ENCODE measurements around the gene NXPH1.

The NXPH1 gene

GRCh38 chr7:8638076-8638475, 204.7 kb downstream of the NXPH1 start:
- ATAC-seq (ENCODE audit: low read depth) (peak; percentile 31; the same call in 2 of the 3 replicates), DNase-seq (ENCODE audit: low spot score) (no peak)
- no peaks in the 10 kb centered on the region for H3K4me1 ChIP-seq (ENCODE audit: insufficient read depth, poor library complexity, severe bottlenecking)
- H3K27me3 ChIP-seq (ENCODE audit: insufficient read depth, poor library complexity, severe bottlenecking): peaks cover 3% of the 10 kb centered on the region
- no peaks in the 10 kb centered on the region for H3K9me3 ChIP-seq (ENCODE audit: severe bottlenecking)
- H3K4me3 ChIP-seq (ENCODE audit: severe bottlenecking): no peak overlapping the region
- no peak overlapping the region for H3K27ac ChIP-seq (ENCODE audit: poor library complexity, severe bottlenecking)
- TF ChIP-seq, protein P1, sequence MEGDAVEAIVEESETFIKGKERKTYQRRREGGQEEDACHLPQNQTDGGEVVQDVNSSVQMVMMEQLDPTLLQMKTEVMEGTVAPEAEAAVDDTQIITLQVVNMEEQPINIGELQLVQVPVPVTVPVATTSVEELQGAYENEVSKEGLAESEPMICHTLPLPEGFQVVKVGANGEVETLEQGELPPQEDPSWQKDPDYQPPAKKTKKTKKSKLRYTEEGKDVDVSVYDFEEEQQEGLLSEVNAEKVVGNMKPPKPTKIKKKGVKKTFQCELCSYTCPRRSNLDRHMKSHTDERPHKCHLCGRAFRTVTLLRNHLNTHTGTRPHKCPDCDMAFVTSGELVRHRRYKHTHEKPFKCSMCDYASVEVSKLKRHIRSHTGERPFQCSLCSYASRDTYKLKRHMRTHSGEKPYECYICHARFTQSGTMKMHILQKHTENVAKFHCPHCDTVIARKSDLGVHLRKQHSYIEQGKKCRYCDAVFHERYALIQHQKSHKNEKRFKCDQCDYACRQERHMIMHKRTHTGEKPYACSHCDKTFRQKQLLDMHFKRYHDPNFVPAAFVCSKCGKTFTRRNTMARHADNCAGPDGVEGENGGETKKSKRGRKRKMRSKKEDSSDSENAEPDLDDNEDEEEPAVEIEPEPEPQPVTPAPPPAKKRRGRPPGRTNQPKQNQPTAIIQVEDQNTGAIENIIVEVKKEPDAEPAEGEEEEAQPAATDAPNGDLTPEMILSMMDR (IDR thresholded peaks at IDR 0.05; ENCODE audit: poor library complexity, severe bottlenecking): no peak
- H3K36me3 ChIP-seq (ENCODE audit: low read depth): no peaks in the 10 kb centered on the region

DNA sequence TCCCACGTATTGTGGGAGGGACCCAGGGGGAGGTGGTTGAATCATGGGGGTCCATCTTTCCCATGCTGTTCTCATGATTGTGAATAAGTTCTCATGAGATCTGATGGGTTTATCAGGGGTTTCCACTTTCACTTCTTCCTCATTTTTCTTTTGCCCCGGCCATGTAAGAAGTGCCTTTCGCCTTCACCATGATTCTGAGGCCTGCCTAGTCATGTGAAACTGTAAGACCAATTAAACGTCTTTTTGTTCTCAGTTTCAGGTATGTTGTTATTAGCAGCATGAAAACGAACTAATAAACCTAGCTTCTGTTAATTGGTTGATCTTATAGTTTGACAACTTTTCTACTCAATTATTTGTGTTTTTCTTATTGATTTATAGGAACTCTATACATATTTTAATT, 206.3 kb downstream of the NXPH1 start:
- no peak for ATAC-seq (ENCODE audit: low read depth)
- H3K4me3 ChIP-seq (ENCODE audit: severe bottlenecking): no peak overlapping the region
- TF ChIP-seq, protein P1 (IDR thresholded peaks at IDR 0.05; ENCODE audit: poor library complexity, severe bottlenecking): no peak
- H3K36me3 ChIP-seq (ENCODE audit: low read depth): no peaks in the 10 kb centered on the region
- H3K9me3 ChIP-seq (ENCODE audit: severe bottlenecking): no peaks in the 10 kb centered on the region
- no peak for DNase-seq (ENCODE audit: low spot score)
- H3K4me1 ChIP-seq (ENCODE audit: insufficient read depth, poor library complexity, severe bottlenecking): no peaks in the 10 kb centered on the region
- no peak overlapping the region for H3K27ac ChIP-seq (ENCODE audit: poor library complexity, severe bottlenecking)
- H3K27me3 ChIP-seq (ENCODE audit: insufficient read depth, poor library complexity, severe bottlenecking): peaks cover 3% of the 10 kb centered on the region

- ATAC-seq (ENCODE audit: low read depth) (no peak), DNase-seq (ENCODE audit: low spot score) (no peak)
- TF ChIP-seq, protein P1 (IDR thresholded peaks at IDR 0.05; ENCODE audit: poor library complexity, severe bottlenecking): no peak
Observed at GRCh38 chr7:8640671-8641070, 207.3 kb downstream of the NXPH1 start.

DNA sequence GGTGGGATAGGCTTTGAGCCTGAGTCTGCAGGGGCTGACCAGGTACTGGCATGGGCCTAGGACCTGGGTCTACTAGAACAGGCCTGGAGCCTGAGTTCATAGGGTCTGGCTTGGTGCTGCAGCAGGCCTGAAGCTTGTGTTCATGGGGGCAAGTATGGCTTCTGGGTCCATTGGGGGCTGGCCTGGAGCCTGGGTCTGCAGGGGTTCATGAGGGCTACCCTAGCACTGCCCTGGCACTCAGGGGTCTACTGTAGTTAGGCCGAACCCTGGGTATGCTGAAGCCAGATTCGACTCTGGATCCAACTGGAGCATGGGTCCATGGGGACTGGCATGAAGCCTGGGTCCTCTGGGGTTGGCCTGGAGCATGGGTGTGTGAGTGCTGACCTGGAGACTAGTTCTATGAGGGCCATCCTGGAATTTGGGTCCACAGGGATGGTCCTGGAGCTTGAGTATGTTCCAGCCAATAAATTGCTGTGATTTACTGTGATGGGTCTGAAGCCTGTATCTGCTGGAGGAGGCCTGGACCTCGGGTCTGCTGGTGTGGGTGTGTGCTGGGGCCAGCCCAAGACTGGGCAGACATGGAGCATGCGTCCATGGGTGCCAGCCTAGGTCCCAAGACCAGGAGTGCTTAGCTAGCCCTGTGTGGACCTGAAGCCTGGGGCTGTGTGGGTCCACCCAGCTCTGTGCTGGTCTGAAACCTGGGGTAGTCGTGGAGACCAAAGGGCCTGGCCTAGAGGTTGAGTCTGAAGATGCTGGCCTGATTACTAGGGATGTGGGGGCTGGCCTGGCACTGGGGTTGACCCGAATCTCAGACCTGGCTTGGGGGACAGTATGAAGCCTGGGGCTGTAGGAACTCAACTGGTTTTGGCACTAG, 235.5 kb downstream of the NXPH1 start:
- Histone ChIP-seq H3K36me3 (ENCODE audit: low read depth) (no peaks in the 10 kb centered on the region), H3K4me3 (ENCODE audit: severe bottlenecking) (no peak overlapping the region), H3K27me3 (ENCODE audit: insufficient read depth, poor library complexity, severe bottlenecking) (no peaks in the 10 kb centered on the region), H3K4me1 (ENCODE audit: insufficient read depth, poor library complexity, severe bottlenecking) (no peaks in the 10 kb centered on the region), H3K9me3 (ENCODE audit: severe bottlenecking) (no peaks in the 10 kb centered on the region), H3K27ac (ENCODE audit: poor library complexity, severe bottlenecking) (no peak overlapping the region)
- ATAC-seq (ENCODE audit: low read depth) (no peak), DNase-seq (ENCODE audit: low spot score) (peak; percentile 41)
- TF ChIP-seq, protein P1 (IDR thresholded peaks at IDR 0.05; ENCODE audit: poor library complexity, severe bottlenecking): no peak

More at GRCh38 chr7:8640671-8641070, 207.3 kb downstream of the NXPH1 start:
- Histone ChIP-seq H3K4me3 (ENCODE audit: severe bottlenecking) (no peak overlapping the region), H3K27ac (ENCODE audit: poor library complexity, severe bottlenecking) (no peak overlapping the region), H3K4me1 (ENCODE audit: insufficient read depth, poor library complexity, severe bottlenecking) (no peaks in the 10 kb centered on the region), H3K27me3 (ENCODE audit: insufficient read depth, poor library complexity, severe bottlenecking) (peaks cover 3% of the 10 kb centered on the region), H3K36me3 (ENCODE audit: low read depth) (no peaks in the 10 kb centered on the region), H3K9me3 (ENCODE audit: severe bottlenecking) (no peaks in the 10 kb centered on the region)

DNA sequence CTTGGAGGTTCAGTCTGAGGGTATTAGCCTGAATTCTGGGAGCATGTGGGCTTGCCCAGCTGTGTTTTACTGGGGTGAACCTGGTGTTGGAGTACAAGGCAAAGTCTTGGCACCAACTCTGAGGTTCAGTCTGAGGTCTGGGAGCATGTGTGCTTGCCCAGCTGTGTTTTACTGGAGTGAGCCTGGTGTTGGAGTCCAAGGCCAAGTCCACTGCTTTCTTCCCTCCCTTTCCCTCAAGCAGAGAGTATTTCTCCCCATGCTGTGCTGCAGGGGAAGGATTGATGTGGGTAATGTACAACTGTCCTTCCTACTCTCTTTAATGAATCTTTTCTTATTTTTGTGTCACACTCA, 236.1 kb downstream of the NXPH1 start:
- no peaks in the 10 kb centered on the region for H3K27me3 ChIP-seq (ENCODE audit: insufficient read depth, poor library complexity, severe bottlenecking)
- no peak overlapping the region for H3K4me3 ChIP-seq (ENCODE audit: severe bottlenecking)
- H3K36me3 ChIP-seq (ENCODE audit: low read depth): no peaks in the 10 kb centered on the region
- no peak overlapping the region for H3K27ac ChIP-seq (ENCODE audit: poor library complexity, severe bottlenecking)
- H3K4me1 ChIP-seq (ENCODE audit: insufficient read depth, poor library complexity, severe bottlenecking): no peaks in the 10 kb centered on the region
- no peak for ATAC-seq (ENCODE audit: low read depth)
- TF ChIP-seq, protein P1 (IDR thresholded peaks at IDR 0.05; ENCODE audit: poor library complexity, severe bottlenecking): no peak
- H3K9me3 ChIP-seq (ENCODE audit: severe bottlenecking): no peaks in the 10 kb centered on the region
- DNase-seq (ENCODE audit: low spot score): no peak
